Ishikawa (cell line): Measurements from ENCODE around the gene ACSM4.

ENCODE experiments used
- CEBPB ChIP-seq: IDR thresholded peaks from 2 replicates; pipeline ENCODE4 v1.6.1; 2012
- EP300 ChIP-seq: IDR thresholded peaks from 2 replicates; pipeline ENCODE4 v1.6.1; 2012; ENCODE audit warnings: borderline replicate concordance
- RAD21 ChIP-seq: IDR thresholded peaks from 2 replicates; pipeline ENCODE4 v1.6.1; 2012; ENCODE audit warnings: low read depth
- TF ChIP-seq, protein P1 (sequence below): IDR thresholded peaks from 2 replicates; pipeline ENCODE4 v1.6.1; 2012; ENCODE audit warnings: low read depth, mild to moderate bottlenecking

- TF ChIP-seq CEBPB (no peak), EP300 (no peak), RAD21 (no peak)
- TF ChIP-seq, protein P1, sequence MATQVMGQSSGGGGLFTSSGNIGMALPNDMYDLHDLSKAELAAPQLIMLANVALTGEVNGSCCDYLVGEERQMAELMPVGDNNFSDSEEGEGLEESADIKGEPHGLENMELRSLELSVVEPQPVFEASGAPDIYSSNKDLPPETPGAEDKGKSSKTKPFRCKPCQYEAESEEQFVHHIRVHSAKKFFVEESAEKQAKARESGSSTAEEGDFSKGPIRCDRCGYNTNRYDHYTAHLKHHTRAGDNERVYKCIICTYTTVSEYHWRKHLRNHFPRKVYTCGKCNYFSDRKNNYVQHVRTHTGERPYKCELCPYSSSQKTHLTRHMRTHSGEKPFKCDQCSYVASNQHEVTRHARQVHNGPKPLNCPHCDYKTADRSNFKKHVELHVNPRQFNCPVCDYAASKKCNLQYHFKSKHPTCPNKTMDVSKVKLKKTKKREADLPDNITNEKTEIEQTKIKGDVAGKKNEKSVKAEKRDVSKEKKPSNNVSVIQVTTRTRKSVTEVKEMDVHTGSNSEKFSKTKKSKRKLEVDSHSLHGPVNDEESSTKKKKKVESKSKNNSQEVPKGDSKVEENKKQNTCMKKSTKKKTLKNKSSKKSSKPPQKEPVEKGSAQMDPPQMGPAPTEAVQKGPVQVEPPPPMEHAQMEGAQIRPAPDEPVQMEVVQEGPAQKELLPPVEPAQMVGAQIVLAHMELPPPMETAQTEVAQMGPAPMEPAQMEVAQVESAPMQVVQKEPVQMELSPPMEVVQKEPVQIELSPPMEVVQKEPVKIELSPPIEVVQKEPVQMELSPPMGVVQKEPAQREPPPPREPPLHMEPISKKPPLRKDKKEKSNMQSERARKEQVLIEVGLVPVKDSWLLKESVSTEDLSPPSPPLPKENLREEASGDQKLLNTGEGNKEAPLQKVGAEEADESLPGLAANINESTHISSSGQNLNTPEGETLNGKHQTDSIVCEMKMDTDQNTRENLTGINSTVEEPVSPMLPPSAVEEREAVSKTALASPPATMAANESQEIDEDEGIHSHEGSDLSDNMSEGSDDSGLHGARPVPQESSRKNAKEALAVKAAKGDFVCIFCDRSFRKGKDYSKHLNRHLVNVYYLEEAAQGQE: no peak
Measured at GRCh38 chr12:7361265-7361664, 57.4 kb downstream of the ACSM4 start.
